Tibial nerve (tissue), 4 donors: ENCODE results near the gene WNT11.

ENCODE experiments used
- CTCF ChIP-seq, 5 experiments: fragments of 200-600 bp in 3 of 5; fragments of 450-650 bp in 2 of 5; sonication (generic) in 3 of 5; IDR thresholded peaks; one replicate each; pipeline ENCODE4 v1.5.1; 2016 to 2019; ENCODE audit warnings: antibody characterized with exemption in 5 of 5, mild to moderate bottlenecking in 3 of 5, moderate library complexity in 2 of 5
- EP300 ChIP-seq, 2 donors: sonication (generic); formaldehyde crosslinking; IDR thresholded peaks; one replicate each; pipeline ENCODE4 v1.6.1; 2017; ENCODE audit warnings: antibody characterized with exemption in 2 of 2, mild to moderate bottlenecking in 1 of 2
- POLR2A ChIP-seq, 2 donors: fragments of 450-650 bp; IDR thresholded peaks; one replicate each; pipeline ENCODE4 v1.6.1; 2017; ENCODE audit warnings: antibody characterized with exemption in 2 of 2, mild to moderate bottlenecking in 2 of 2, moderate library complexity in 2 of 2

GRCh38 chr11:76240666-76241065, 34.4 kb upstream of the WNT11 start:
- no peak for TF ChIP-seq CTCF (IDR thresholded peaks at IDR 0.05)
- no peak for TF ChIP-seq EP300 (IDR thresholded peaks at IDR 0.05)
- TF ChIP-seq POLR2A (IDR thresholded peaks at IDR 0.05): no peak
